Hepatocyte (in vitro differentiated cells): ENCODE measurements around the gene TMEM175. TPM values are rescaled to one million over a fixed set of nuclear protein-coding genes. Genes with fewer than 3 reads are reported as not detected.

Experiments
- DNase-seq: peaks from one replicate; pipeline ENCODE4 v3.0.0-alpha.2; 2016; ENCODE audit warnings: low spot score
- H2AFZ ChIP-seq: fragments of 200-600 bp; sonication (generic); 2 replicates; pipeline ENCODE4 v1.6.0; 2016; ENCODE audit warnings: antibody characterized with exemption, mild to moderate bottlenecking
- H3K27ac ChIP-seq: fragments of 200-600 bp; sonication (generic); 2 replicates; pipeline ENCODE4 v1.5.1; 2016; ENCODE audit warnings: mild to moderate bottlenecking
- H3K27me3 ChIP-seq: fragments of 200-600 bp; sonication (generic); 2 replicates; pipeline ENCODE4 v1.6.1; 2016
- H3K36me3 ChIP-seq: fragments of 200-600 bp; sonication (generic); replicated peaks from 2 replicates; pipeline ENCODE4 v1.5.1; 2016; ENCODE audit warnings: low read depth; ENCODE audit not compliant: insufficient read depth
- H3K4me1 ChIP-seq: fragments of 200-600 bp; sonication (generic); 2 replicates; pipeline ENCODE4 v1.5.1; 2016; ENCODE audit warnings: mild to moderate bottlenecking, moderate library complexity; ENCODE audit not compliant: insufficient read depth
- H3K4me2 ChIP-seq: fragments of 200-600 bp; sonication (generic); 2 replicates; pipeline ENCODE4 v1.6.0; 2016
- H3K4me3 ChIP-seq: fragments of 200-600 bp; sonication (generic); 2 replicates; pipeline ENCODE4 v1.5.1; 2016; ENCODE audit warnings: mild to moderate bottlenecking
- H3K79me2 ChIP-seq: fragments of 200-600 bp; sonication (generic); 2 replicates; pipeline ENCODE4 v1.6.0; 2017; ENCODE audit warnings: mild to moderate bottlenecking
- H3K9me2 ChIP-seq: fragments of 200-600 bp; sonication (generic); replicated peaks from 2 replicates; pipeline ENCODE4 v1.6.0; 2017; ENCODE audit warnings: mild to moderate bottlenecking; ENCODE audit not compliant: insufficient read depth
- H3K9me3 ChIP-seq: fragments of 200-600 bp; sonication (generic); 2 replicates; pipeline ENCODE4 v1.5.1; 2016; ENCODE audit warnings: low read depth, mild to moderate bottlenecking
- H4K20me1 ChIP-seq: fragments of 200-600 bp; sonication (generic); 2 replicates; pipeline ENCODE4 v1.6.0; 2016; ENCODE audit warnings: mild to moderate bottlenecking; ENCODE audit not compliant: insufficient read depth, poor library complexity, severe bottlenecking
- EZH2 ChIP-seq: fragments of 200-600 bp; sonication (generic); IDR thresholded peaks from 2 replicates; pipeline ENCODE4 v1.6.1; 2016; ENCODE audit warnings: antibody characterized with exemption, mild to moderate bottlenecking, borderline replicate concordance
- EZH2phosphoT487 ChIP-seq: fragments of 200-600 bp; sonication (generic); IDR thresholded peaks from one replicate; pipeline ENCODE4 v1.6.1; 2018; ENCODE audit warnings: antibody characterized with exemption, mild to moderate bottlenecking, low read depth, moderate library complexity; ENCODE audit not compliant: unreplicated experiment, severe bottlenecking
- WGBS: methylation state at CpG from one replicate; pipeline ENCODE4 v1.1.6; 2016; ENCODE audit warnings: low lambda C conversion rate; ENCODE audit errors: missing lambda C conversion rate; 5-methylcytosine and 5-hydroxymethylcytosine counted together
- polyA plus RNA-seq: library from polyadenylated mRNA; unstranded; fragments of >200 nt; fragmentation: Nextera tagmentation; extraction: Ambion mirVana; gene quantifications from 2 replicates; pipeline ENCODE4 v1.2.1, GENCODE V29; 2016
- total RNA-seq: library from RNA; depleted of rRNA; stranded (reverse); fragments of >200 nt; gene quantifications from 2 replicates; pipeline ENCODE4 v1.2.3, GENCODE V29; 2014
- TF ChIP-seq, protein P1 (sequence below): fragments of 200-600 bp; sonication (generic); IDR thresholded peaks from 2 replicates; pipeline ENCODE4 v1.5.1; 2016; ENCODE audit warnings: antibody characterized with exemption, mild to moderate bottlenecking; ENCODE audit not compliant: poor library complexity

TMEM175 gene
- total and polyA plus RNA-seq, 2 experiments from 2014 or later: 14.8 to 31.4 TPM

DNA sequence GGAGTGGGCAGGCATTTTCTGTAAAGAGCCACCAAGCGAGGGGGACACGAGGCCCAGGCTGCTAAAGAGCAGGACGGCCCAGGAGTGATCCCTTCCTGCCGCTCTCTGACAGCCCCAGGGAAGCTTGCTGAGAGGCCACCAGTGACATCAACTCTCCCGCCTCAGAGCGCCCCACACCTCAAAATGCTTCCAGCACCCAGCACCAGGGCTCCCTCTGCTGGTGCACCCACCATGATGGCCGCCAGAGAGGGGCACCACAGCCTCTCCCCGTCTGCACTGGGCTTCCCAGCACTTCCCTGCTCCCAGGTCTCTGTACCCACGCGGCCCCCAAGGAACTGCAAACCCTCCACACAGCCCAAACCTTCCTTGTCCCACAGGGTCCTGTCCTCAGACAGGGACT is 40.5 kb upstream of the TMEM175 start:
- no peak overlapping the region for H3K4me3 ChIP-seq
- WGBS: 90% methylated on average over 10 of the region's 10 CpGs
- no peak overlapping the region for H3K4me2 ChIP-seq
- H3K9me3 ChIP-seq: no peaks in the 10 kb centered on the region
- no peaks in the 10 kb centered on the region for H3K4me1 ChIP-seq
- no peak for DNase-seq
- no peaks in the 10 kb centered on the region for H3K27me3 ChIP-seq
- TF ChIP-seq EZH2 (no peak), EZH2phosphoT487 (no peak)
- TF ChIP-seq, protein P1, sequence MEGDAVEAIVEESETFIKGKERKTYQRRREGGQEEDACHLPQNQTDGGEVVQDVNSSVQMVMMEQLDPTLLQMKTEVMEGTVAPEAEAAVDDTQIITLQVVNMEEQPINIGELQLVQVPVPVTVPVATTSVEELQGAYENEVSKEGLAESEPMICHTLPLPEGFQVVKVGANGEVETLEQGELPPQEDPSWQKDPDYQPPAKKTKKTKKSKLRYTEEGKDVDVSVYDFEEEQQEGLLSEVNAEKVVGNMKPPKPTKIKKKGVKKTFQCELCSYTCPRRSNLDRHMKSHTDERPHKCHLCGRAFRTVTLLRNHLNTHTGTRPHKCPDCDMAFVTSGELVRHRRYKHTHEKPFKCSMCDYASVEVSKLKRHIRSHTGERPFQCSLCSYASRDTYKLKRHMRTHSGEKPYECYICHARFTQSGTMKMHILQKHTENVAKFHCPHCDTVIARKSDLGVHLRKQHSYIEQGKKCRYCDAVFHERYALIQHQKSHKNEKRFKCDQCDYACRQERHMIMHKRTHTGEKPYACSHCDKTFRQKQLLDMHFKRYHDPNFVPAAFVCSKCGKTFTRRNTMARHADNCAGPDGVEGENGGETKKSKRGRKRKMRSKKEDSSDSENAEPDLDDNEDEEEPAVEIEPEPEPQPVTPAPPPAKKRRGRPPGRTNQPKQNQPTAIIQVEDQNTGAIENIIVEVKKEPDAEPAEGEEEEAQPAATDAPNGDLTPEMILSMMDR: no peak
- no peak overlapping the region for H3K27ac ChIP-seq
- H3K36me3 ChIP-seq: no peaks in the 10 kb centered on the region
- no peaks in the 10 kb centered on the region for H4K20me1 ChIP-seq
- no peaks in the 10 kb centered on the region for H3K79me2 ChIP-seq
- no peak overlapping the region for H2AFZ ChIP-seq
- H3K9me2 ChIP-seq: no peaks in the 10 kb centered on the region

GRCh38 chr4:892780-893179 is 39.5 kb upstream of the TMEM175 start:
- Histone ChIP-seq H3K4me1 (no peaks in the 10 kb centered on the region), H3K4me3 (no peak overlapping the region), H3K9me3 (no peaks in the 10 kb centered on the region), H2AFZ (no peak overlapping the region), H3K27ac (no peak overlapping the region), H3K4me2 (no peak overlapping the region), H3K27me3 (no peaks in the 10 kb centered on the region), H4K20me1 (no peaks in the 10 kb centered on the region), H3K79me2 (no peaks in the 10 kb centered on the region), H3K36me3 (no peaks in the 10 kb centered on the region), H3K9me2 (no peaks in the 10 kb centered on the region)
- WGBS: 98% methylated on average over 9 of the region's 10 CpGs
- TF ChIP-seq EZH2phosphoT487: no peak
- TF ChIP-seq, protein P1: no peak
- TF ChIP-seq EZH2: no peak
- DNase-seq: no peak

- Histone ChIP-seq H3K4me2 (no peak overlapping the region), H4K20me1 (no peaks in the 10 kb centered on the region), H3K79me2 (no peaks in the 10 kb centered on the region), H3K9me2 (no peaks in the 10 kb centered on the region), H3K27me3 (no peaks in the 10 kb centered on the region), H3K36me3 (no peaks in the 10 kb centered on the region), H3K4me1 (no peaks in the 10 kb centered on the region), H3K27ac (no peak overlapping the region), H2AFZ (no peak overlapping the region), H3K4me3 (no peak overlapping the region), H3K9me3 (no peaks in the 10 kb centered on the region)
- TF ChIP-seq EZH2 (no peak), EZH2phosphoT487 (no peak)
- TF ChIP-seq, protein P1: no peak
- DNase-seq: no peak
- 97% methylated on average over 41 of the region's 41 CpGs for WGBS
These were observed 38.8 kb upstream of the TMEM175 start for GRCh38 chr4:893276-893994.
